ENCODE data around the gene THOP1.

THOP1 gene

GRCh38 chr19:2804156-2805004 is 19.1 kb downstream of the THOP1 start:
- DNase-seq: no peak

- DNase-seq: no peak
Observed at GRCh38 chr19:2805261-2805900, 20.1 kb downstream of the THOP1 start.

- no peak for DNase-seq
Observed at GRCh38 chr19:2805991-2806649, 20.8 kb downstream of the THOP1 start.

- no peak for DNase-seq
Observed at GRCh38 chr19:2806736-2807378, 21.6 kb downstream of the THOP1 start.

- DNase-seq: no peak
Observed at GRCh38 chr19:2807379-2808128, 22.3 kb downstream of the THOP1 start.

GRCh38 chr19:2808129-2808941 is 23.0 kb downstream of the THOP1 start:
- no peak for DNase-seq

GRCh38 chr19:2809387-2810140 is 24.3 kb downstream of the THOP1 start:
- no peak for DNase-seq

GRCh38 chr19:2810141-2811091 is 25.1 kb downstream of the THOP1 start:
- DNase-seq: no peak

GRCh38 chr19:2811221-2811722 is 26.0 kb downstream of the THOP1 start:
- no peak for DNase-seq

- no peak for DNase-seq
Observed at GRCh38 chr19:2811735-2812413, 26.6 kb downstream of the THOP1 start.

GRCh38 chr19:2812414-2813234 is 27.3 kb downstream of the THOP1 start:
- no peak for DNase-seq

GRCh38 chr19:2813235-2814160 is 28.2 kb downstream of the THOP1 start:
- no peak for DNase-seq

- DNase-seq: no peak
Observed at GRCh38 chr19:2814426-2814825, 29.1 kb downstream of the THOP1 start.

- no peak for DNase-seq
Observed at GRCh38 chr19:2815191-2815614, 29.9 kb downstream of the THOP1 start.

GRCh38 chr19:2815923-2816322 is 30.6 kb downstream of the THOP1 start:
- DNase-seq: no peak

GRCh38 chr19:2816641-2817040 is 31.3 kb downstream of the THOP1 start:
- DNase-seq: no peak

All from NCI-H526 treated with DMSO at 0.1 percent for 48 hours (cell line).